PFSK-1 (cell line): ENCODE data around the gene B4GAT1.

Experiments used
- POLR2AphosphoS5 ChIP-seq: IDR thresholded peaks from 2 replicates; pipeline ENCODE4 v1.6.1; 2012; ENCODE audit warnings: low read depth, mild to moderate bottlenecking, control low read depth, low read length, moderate library complexity
- SIN3A ChIP-seq: IDR thresholded peaks from 2 replicates; pipeline ENCODE4 v1.6.1; 2012; ENCODE audit warnings: mild to moderate bottlenecking, low read length, moderate library complexity, borderline replicate concordance; ENCODE audit not compliant: insufficient read depth
- TAF1 ChIP-seq: IDR thresholded peaks from 2 replicates; pipeline ENCODE4 v1.6.1; 2012; ENCODE audit warnings: low read length, control low read depth, borderline replicate concordance; ENCODE audit not compliant: insufficient read depth
- TF ChIP-seq, protein P1 (sequence below), 2 experiments: IDR thresholded peaks; 2 replicates each; pipeline versions ENCODE4 v1.6.1 to v1.8.0; 2011 to 2012; ENCODE audit warnings: low read depth in 2 of 2, low read length in 2 of 2, control low read depth in 1 of 2, inconsistent platforms in 1 of 2, mild to moderate bottlenecking in 1 of 2, moderate library complexity in 1 of 2; ENCODE audit not compliant: insufficient read depth in 1 of 2

DNA sequence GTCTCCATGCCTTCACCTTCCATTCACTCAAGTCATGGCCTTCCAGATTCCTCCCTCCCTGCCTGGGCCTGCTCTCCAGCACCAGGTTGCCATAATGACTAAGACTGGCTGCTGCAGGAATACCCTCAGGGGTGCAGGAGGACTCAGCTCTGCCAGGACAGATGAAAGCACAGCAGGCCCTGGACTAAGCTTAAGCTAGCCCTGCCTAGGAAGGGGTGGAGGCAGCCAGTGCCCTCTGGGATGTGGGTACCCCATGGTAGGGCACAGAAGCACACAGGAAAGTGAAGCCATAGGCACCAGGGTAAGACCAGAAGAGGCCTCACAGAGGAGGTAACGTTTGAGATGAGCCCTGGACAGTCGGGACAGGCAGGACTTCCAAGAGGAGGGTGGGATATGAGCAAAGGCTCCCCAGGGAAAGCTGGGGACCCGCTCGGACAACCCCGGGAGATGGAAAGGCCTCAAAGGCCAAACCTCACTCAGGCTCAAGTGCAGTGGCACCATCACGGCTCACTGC is 8.2 kb downstream of the B4GAT1 start:
- TF ChIP-seq TAF1, result no peak
- no peak for TF ChIP-seq POLR2AphosphoS5
- TF ChIP-seq SIN3A, result no peak
- TF ChIP-seq, protein P1, sequence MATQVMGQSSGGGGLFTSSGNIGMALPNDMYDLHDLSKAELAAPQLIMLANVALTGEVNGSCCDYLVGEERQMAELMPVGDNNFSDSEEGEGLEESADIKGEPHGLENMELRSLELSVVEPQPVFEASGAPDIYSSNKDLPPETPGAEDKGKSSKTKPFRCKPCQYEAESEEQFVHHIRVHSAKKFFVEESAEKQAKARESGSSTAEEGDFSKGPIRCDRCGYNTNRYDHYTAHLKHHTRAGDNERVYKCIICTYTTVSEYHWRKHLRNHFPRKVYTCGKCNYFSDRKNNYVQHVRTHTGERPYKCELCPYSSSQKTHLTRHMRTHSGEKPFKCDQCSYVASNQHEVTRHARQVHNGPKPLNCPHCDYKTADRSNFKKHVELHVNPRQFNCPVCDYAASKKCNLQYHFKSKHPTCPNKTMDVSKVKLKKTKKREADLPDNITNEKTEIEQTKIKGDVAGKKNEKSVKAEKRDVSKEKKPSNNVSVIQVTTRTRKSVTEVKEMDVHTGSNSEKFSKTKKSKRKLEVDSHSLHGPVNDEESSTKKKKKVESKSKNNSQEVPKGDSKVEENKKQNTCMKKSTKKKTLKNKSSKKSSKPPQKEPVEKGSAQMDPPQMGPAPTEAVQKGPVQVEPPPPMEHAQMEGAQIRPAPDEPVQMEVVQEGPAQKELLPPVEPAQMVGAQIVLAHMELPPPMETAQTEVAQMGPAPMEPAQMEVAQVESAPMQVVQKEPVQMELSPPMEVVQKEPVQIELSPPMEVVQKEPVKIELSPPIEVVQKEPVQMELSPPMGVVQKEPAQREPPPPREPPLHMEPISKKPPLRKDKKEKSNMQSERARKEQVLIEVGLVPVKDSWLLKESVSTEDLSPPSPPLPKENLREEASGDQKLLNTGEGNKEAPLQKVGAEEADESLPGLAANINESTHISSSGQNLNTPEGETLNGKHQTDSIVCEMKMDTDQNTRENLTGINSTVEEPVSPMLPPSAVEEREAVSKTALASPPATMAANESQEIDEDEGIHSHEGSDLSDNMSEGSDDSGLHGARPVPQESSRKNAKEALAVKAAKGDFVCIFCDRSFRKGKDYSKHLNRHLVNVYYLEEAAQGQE (IDR thresholded peaks at IDR 0.05; ENCODE audit: insufficient read depth in 1 of 2, low read depth in 2 of 2, low read length in 2 of 2), result no peak
